Activated naive CD8-positive, alpha-beta T cell treated with anti-CD3 and anti-CD28 coated beads for 36 hours (primary cell): Measurements from ENCODE around the gene DIP2A. TPM values are rescaled to one million over a fixed set of nuclear protein-coding genes. Genes with fewer than 3 reads are reported as not detected.

Source experiments
- total RNA-seq, 2 experiments: library from RNA; stranded (reverse); gene quantifications; one replicate each; pipeline ENCODE4 v1.2.3, GENCODE V29; 2021

The DIP2A gene
- total RNA-seq, 2 experiments from 2014 or later = 19.0 to 21.2 TPM

Other genes starting within 250 kb of the DIP2A start
- gene LSS, start 230.1 kb upstream of the DIP2A start, total RNA-seq = 10 to 100 TPM; 15.8 to 16.7 TPM
- gene MCM3AP, start 173.3 kb upstream of the DIP2A start, total RNA-seq = 100 to 1,000 TPM; 112 to 117 TPM
- gene YBEY, start 172.5 kb upstream of the DIP2A start, total RNA-seq = 10 to 100 TPM; 12.1 to 14.3 TPM
- gene C21orf58, start 135.0 kb upstream of the DIP2A start, total RNA-seq = 10 to 100 TPM; 16.5 to 17.0 TPM
- 10 to 100 TPM; 49.4 to 53.4 TPM for gene PCNT, start 134.7 kb upstream of the DIP2A start, total RNA-seq
- 10 to 100 TPM in 1 of 2 experiments, 1 to 10 TPM in 1; 8.7 to 10.5 TPM for gene S100B, start 146.2 kb downstream of the DIP2A start, total RNA-seq
- gene PRMT2, start 176.8 kb downstream of the DIP2A start, total RNA-seq = 10 to 100 TPM; 56.8 to 59.9 TPM